Suprapubic skin (tissue), 4 donors: ENCODE measurements around the gene CCDC33.

Experiments used
- EP300 ChIP-seq: sonication (generic); formaldehyde crosslinking; IDR thresholded peaks from one replicate; pipeline ENCODE4 v1.6.1; 2017; ENCODE audit warnings: antibody characterized with exemption
- POLR2AphosphoS5 ChIP-seq, 3 donors: sonication (generic); formaldehyde crosslinking; IDR thresholded peaks; one replicate each; pipeline ENCODE4 v1.6.1; 2017; ENCODE audit warnings: antibody characterized with exemption in 3 of 3
- TF ChIP-seq, protein P1 (sequence below), 2 donors: fragments of 200-600 bp in 1 of 2; fragments of 450-650 bp in 1 of 2; sonication (generic) in 1 of 2; IDR thresholded peaks; one replicate each; pipeline ENCODE4 v1.5.1; 2016 to 2019; ENCODE audit warnings: antibody characterized with exemption in 2 of 2, mild to moderate bottlenecking in 1 of 2, moderate library complexity in 1 of 2

DNA sequence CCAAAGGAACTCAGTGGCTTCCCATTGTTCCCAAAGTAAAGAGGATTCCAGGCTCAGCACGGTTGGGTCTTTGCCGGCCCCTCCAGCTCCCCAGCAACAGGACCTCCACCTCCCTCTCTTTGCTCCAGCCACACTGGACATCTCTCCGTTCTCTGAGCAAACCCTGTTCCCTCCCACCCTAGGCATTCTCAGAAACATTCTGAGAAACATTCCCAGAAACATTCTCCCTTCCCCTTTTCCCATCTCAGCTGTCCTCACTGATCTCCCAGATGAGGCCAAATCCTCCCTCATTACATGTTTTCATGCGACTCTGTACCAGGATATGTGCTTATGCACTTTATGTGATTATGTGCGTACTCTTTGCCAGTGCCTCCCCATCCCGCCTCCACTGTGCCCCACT is 14.1 kb downstream of the CCDC33 start:
- TF ChIP-seq, protein P1, sequence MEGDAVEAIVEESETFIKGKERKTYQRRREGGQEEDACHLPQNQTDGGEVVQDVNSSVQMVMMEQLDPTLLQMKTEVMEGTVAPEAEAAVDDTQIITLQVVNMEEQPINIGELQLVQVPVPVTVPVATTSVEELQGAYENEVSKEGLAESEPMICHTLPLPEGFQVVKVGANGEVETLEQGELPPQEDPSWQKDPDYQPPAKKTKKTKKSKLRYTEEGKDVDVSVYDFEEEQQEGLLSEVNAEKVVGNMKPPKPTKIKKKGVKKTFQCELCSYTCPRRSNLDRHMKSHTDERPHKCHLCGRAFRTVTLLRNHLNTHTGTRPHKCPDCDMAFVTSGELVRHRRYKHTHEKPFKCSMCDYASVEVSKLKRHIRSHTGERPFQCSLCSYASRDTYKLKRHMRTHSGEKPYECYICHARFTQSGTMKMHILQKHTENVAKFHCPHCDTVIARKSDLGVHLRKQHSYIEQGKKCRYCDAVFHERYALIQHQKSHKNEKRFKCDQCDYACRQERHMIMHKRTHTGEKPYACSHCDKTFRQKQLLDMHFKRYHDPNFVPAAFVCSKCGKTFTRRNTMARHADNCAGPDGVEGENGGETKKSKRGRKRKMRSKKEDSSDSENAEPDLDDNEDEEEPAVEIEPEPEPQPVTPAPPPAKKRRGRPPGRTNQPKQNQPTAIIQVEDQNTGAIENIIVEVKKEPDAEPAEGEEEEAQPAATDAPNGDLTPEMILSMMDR (IDR thresholded peaks at IDR 0.05), result no peak
- TF ChIP-seq EP300, result no peak
- TF ChIP-seq POLR2AphosphoS5 (IDR thresholded peaks at IDR 0.05), result no peak
